CD4-positive, alpha-beta T cell treated with Interleukin-1 beta for 1 hour (primary cell): Measurements from ENCODE around the gene DOCK3.
"Not testable (repeated sequence)": the region's sequence is repeated elsewhere in the genome, so short reads cannot be mapped to it uniquely, and the experiment has no call there.

Source experiments
- DNase-seq, 2 donors: peaks; one replicate each; pipeline ENCODE4 v3.0.0-alpha.2; 2020 to 2022

Gene DOCK3

DNA sequence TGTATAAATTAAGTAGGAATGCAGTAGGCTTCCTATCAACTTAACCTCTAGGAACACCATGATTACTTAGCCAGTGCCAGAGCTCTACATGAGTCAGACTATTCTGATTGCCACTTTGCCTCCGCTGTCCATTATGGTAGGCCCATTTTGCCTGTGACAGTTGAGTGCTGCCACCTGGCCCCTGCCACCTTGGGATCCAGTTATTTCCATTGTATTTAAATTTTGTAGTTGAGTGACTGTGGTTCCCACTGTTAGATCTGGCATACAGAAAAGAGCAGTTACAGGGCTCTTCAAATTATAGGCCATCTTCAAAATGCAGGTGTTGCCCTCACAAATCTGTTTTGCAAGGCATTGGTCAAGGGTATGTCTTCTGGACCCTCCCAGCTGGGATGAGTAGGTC lies 456.9 kb downstream of the DOCK3 start:
- DNase-seq, result not testable (repeated sequence)

DNA sequence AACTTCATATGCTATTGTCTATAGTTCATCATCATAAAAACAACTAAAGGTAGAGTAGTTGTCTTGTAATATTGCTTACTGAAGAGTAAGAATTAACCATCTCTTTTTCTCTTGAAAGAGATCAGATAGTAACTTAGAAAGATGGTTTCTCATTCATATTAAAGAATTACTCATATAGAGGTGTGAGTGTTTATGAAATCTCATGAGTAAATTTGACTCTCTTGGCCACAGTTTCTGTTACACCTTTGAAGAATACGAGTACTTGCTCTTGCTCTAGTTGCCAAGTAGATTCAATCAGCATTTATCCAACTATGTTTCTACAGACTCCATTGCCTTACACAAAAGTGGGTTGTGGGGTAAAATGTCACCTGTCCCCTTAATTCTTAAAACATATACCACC lies 463.0 kb downstream of the DOCK3 start:
- DNase-seq, result no peak

DNA sequence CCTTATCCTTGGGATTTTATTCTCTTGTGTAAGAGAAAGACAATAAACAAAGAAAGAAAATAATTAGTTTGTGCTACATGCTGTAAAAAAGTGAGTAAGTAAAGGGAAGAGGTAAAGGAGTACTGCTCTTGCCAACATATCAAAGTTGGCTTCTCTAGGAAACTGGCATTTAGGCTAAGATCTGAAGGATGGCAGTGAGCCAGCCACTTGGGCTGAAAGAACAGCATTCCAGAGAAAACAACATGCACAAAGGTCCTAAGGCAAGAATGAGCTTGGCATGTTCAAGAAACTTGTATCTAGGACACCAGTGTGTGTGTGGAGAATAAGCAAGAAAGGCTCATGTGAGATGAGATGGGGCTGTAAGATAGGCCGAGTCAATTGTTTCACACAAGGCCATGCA lies 464.9 kb downstream of the DOCK3 start:
- DNase-seq, result no peak

DNA sequence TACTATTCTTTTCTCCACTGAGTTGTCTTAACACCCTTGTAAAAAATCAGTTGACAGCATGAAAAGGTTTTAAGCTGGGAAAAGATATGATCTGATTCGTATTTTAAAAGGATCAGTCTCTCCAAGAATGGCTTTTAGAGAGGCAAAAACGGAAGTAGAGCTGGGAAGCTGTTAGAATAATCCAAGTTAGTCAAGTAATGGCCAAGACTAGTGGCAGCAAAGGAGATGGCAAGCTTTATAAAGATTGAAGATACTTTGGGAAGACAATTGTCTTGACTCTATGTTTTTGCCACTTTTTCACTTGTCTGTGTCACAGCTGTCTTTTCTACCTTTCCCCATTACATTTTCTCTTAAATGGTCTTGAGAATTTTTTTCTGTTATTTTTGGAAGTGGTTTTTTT lies 466.8 kb downstream of the DOCK3 start:
- DNase-seq, result no peak

DNA sequence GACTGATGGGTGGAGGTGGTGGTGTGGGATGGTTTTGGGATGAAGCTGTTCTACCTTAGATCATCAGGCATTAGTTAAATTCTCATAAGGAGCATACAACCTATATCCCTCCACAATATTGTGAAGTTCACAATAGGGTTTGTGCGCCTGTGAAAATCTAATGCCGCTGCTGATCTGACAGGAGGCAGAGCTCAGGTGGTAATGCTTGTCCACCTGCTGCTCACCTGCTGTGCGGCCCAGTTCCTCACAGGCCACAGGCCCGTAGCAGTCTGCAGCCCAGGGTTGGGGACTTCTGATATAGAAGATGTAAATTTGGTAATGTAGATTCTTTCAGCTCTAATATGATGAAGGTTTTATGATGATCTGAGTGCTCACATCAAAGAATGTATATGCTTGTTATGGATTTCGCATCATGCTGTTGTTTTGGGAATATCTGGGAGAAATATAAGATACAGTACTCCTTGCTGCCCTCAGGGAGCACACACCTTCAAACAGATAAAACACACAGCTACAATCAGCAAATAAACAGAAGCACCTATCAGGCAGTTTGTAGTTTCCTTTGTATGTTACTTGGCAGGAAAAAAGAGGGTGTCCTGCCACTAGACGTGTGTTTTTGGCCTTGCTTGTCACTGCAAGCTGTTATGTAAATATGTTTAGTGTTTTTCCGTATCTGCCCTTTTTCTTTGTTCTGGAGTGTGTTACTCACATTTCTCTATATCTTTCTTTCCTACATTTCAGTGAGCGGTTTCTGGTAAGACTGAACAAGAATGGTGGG lies 471.3 kb downstream of the DOCK3 start:
- no peak for DNase-seq

DNA sequence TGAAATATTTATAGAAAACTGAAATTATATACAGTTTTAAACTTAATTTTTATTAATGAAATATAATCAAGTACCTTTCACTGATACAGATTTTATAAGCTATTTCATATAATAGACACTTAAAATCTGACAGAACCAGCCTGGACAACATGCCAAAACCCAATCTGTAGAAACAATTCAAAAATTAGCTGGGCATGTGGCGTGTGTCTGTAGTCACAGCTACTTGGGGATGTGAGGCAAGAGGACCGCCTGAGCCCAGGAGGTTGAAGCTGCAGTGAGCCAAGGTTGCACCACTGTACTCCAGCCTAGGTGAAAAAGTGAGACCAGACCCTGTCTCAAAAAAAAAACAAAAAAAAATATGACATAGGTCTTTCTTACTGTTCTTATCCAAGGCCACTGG lies 472.1 kb downstream of the DOCK3 start:
- no peak for DNase-seq

DNA sequence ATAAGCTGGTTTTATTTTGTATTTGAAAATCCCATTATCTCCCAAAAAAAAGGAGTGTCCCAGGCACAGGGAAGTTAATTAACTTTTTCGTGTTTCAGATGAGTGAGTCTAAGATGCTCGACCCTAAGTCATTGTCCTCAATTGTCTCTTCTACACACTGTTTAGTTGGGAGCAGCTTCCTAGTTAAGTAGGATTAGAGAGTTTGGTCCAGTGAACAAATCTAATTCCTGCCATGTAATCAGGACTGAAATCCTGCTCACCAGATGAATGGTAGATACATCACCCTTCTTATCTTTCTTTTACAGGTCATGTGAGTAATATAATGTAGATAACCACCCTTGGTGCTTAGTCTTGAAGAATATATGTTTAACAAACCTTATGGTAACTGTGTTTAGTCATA lies 481.4 kb downstream of the DOCK3 start:
- DNase-seq, result no peak

DNA sequence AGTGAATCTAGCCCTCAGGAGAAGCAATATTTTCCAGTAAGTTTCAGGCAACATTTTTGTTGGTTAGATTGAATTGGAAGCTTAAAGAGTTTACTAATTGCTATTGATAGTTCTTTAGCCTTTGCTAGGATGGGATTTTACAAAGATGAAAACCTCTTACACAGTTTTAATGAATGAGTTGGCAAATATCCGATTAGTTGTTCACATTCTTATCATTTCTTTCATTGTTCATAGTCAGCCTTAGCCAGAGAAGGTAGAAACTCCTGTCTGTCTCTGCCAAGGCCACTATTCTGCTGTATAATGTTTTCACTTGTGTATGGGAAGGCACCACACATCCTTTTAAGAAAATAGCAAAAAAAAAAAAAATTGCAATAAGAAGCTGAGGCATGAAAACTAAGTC lies 488.3 kb downstream of the DOCK3 start:
- no peak for DNase-seq

DNA sequence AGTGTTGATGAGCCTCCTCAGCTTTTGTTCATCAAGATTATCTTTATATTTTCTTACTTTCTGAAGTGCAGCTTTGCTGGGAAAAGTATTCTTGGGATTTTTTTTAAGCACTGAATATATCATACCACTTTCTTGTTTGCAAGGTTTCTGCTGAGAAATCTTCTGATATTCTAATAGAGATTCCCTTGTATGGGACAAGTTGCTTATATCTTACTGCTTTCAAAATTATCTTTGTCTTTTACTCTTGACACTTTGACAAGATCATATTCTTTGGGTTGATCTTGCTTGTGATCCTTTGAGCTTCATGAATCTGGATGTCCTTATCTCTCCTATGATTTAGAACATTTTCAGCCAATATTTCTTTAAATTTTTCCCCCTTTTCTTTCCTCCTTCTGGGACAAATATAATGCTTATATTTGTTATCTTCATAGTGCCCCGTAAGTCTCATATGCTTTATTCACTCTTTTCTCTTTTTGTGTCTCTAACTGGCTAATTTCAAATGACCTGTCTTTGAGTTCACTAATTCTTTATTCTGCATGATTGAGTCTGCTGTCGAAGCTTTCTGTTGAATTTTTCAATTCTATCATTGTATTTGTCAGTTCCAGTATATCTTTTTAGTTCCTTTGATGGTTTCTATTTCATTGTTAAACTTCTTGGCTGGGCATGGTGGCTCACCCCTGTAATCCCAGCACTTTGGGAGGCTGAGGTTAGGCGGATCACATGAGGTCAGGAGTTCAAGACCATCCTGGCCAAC lies 499.0 kb downstream of the DOCK3 start:
- DNase-seq, result no peak

DNA sequence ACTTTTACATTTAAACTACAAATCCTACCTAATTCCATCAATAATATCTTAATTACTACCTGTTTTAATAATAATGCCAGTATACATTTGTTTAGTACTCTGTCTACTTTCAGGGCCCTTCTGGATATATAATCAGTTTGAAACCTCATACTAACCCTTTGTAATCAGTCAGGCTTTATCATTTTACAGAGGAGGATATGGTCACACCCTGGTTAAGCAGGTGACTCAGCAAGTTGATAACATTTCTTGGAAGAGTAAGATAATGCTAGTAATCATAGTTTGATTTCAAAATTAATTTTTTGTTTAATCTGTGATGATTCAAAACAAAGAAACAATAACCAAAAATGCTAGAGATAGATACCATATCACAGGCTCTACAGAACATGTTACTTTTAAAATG lies 502.2 kb downstream of the DOCK3 start:
- no peak for DNase-seq

DNA sequence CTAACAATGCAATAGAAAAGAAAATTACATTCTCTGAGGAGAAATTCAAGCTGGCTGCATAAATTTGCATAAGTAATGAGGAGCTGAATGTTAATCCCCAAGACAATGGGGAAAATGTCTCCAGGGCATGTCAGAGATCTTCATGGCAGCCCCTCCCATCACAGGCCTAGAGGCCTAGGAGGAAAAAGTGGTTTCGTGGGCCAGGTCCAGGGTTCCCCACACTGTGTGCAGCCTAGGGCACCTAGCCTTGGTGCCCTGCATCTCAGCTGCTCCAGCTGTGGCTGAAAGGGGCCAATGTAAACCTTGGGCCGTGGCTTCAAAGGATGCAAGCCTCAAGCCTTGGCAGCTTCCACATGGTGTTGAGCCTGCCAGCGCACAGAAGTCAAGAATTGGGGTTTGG lies 511.7 kb downstream of the DOCK3 start:
- DNase-seq, result not testable (repeated sequence)

DNA sequence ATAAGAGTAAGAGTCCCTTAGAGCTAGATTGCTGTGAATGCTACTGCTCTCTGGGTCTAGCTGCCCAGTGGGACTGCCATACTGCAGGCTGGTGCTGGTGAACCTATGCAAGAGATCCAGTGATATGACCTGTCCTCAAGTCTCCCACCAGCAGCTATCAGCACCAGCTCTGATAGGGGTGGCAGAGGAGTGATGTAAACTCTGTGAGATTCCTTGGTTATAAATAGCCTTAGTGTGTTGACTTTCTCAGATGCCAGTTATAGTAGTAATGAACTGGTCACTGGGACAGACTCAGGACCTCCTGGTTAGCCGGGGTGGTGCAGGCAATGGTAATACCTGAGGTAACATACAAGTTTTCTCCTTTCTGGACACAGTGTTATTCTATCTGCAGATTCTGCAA lies 515.5 kb downstream of the DOCK3 start:
- no peak for DNase-seq

DNA sequence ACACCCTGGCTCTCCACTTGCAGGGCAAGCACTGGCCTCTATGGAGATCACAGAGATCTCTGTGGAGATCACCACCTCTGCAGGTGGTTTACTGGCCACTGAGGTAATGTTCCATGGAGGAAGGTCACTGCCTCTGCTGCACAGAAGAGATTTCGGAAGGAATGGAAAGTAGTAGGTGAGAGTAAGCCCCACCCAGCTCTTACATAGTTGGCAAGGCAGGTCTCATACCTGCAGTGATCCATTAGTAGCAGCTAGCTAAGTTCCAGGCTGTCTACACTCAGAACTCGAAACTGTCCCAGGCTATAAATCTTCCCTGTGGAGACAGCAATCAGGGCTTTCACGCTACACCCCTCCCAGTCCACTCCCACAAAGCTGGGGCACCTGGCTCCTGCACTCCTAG lies 516.1 kb downstream of the DOCK3 start:
- no peak for DNase-seq

DNA sequence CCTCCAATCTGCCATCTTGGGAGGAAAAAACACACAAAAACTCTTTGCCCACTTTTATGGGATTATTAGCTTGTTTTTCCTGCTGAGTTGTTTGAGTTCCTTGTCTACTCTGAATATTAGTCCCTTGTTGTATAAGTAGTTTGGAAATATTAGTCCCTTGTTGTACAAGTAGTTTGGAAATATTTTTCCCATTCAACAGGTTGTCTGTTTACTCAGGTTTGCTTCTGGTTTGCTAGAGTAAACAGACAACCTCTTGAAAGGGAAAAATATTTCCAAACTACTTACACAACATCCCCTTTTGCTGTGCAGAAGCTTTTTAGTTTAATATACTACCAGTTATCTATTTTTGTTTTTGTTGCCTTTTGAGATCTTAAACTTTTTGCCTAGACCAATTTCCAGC lies 517.0 kb downstream of the DOCK3 start:
- DNase-seq, result no peak

DNA sequence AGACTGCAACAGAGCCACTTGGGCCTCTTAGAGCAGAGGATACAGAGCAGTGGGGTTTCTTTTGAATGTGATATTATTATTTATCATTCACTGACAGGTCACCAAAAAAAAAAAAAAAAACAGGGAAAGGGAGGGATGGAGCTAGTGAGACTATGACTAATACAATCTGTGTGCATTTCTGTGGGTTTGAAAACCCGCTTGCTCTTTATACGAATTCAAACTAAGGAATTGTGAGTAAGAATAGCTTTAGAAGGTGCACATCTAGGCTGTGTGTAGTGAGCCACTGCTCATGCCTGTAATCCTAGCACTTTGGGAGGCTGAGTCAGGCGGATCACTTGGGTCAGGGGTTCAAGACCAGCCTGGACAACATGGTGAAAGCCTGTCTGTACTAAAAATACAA lies 523.8 kb downstream of the DOCK3 start:
- DNase-seq, result no peak

DNA sequence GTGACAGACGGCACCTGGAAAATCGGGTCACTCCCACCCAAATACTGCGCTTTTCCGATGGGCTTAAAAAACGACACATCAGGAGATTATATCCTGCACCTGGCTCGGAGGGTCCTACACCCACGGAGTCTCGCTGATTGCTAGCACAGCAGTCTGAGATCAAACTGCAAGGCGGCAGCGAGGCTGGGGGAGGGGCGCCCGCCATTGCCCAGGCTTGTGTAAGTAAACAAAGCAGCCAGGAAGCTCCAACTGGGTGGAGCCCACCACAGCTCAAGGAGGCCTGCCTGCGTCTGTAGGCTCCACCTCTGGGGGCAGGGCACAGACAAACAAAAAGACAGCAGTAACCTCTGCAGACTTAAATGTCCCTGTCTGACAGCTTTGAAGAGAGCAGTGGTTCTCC lies 524.6 kb downstream of the DOCK3 start:
- DNase-seq, result not testable (repeated sequence)

DNA sequence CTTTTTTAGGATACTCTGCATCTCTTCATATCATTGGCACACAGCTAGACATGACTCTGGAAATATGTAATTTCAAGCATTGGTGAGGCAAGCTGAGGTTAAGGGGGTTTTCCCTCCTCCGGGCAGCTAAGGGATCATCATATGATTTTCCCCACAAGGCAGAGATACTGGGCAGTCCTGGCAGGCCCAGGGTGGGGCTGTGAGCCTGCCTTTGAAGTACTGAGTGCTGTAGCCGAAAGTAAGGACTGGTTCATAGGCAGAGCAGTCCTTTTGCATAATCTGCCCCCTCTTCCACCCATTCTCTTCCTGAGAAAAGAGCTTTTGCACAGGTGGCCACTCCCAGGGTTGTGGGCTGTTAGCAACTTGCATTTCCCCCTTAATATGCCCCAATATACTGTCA lies 541.6 kb downstream of the DOCK3 start:
- DNase-seq, result no peak

DNA sequence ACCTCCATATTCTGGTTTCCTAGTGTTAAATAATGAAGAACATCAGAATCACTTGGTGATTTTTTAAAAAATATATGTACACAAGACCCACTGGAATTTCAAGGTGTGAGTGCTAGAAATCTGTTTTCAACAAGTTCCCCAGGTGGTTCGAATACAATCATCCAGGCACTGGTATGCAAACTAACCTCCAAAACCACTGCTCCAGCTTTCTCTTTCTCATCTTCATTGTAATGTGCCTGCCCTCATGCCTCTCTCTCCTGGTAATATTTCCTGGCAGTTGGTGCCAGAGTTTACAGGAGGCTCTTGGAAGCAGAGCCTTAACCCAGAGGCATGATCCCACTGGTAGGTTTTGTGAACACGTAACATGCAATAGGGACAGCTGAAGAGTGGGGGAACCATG lies 547.2 kb downstream of the DOCK3 start:
- DNase-seq, result no peak

DNA sequence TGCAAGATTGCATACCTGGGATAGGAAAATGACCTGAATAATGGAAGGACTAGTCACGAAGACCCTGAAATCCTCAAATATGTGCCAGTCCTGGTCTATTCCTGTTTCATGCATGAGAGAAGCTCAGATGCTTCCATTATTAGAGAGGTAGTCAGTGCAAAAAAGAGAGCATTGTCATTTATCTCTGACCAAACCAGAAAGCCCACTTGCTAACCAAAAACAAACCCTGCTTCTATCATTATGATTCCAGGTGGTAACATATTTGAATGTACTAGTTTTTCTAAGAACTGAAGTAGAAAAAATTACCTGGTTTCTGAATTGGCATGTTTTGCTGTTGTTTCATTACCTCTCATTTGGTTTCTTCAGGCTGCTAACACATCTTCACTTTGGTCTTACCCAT lies 549.6 kb downstream of the DOCK3 start:
- no peak for DNase-seq

DNA sequence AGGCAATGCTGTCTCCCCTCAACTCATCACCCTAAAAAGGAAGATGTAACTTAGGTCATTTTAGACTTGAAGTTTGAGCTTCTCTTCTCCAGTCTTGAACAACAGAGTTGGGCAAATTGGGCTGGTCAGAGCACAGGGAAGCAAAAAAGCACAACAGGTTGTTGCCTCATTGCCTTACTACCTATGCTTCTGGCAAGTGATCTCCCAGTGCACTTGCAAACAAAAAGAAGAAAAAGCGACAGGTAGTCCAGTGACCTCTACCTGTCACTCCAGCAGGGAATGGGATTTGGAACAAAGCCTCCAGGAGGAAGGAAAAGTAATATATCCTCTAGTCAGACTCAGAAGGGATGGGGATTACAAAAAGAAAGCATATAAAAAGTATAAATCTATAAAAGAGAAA lies 550.1 kb downstream of the DOCK3 start:
- no peak for DNase-seq

DNA sequence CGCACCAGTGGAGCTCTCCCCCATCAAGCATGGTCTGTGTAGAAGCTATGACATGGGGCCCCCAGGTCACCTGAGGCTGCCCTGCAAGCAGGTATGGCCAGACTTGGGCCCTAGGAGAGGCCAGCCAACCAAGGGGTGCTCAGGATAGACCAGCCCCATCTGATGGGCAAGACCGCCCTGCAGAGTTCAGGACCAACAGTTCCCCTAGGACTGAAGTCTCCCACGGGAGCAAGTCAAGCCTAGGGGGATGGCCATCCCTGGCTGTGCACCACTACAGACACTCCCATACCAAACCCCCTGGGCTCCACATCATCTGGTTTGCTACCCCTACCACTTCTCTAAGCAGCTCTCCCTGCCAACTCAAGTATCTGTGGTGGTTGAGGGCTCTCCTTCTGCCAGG lies 568.2 kb downstream of the DOCK3 start:
- no peak for DNase-seq

DNA sequence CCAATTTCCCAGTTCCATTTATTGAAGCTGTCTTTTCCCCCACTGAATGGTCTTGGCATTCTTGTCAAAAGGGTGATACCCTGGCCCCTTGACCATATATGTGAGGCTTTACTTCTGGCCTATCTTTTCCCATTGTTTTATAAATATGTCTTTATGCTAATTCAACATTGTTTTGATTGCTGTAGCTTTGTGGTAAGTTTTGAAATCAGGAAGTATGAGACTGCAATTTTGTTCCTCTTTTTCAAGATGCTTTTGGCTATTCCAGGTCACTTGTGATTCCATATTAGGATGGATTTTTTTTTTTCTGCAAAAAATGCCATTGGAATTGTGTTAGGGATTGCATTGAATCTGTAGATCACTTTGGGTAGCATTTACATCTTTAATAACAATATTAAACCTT lies 569.2 kb downstream of the DOCK3 start:
- no peak for DNase-seq

DNA sequence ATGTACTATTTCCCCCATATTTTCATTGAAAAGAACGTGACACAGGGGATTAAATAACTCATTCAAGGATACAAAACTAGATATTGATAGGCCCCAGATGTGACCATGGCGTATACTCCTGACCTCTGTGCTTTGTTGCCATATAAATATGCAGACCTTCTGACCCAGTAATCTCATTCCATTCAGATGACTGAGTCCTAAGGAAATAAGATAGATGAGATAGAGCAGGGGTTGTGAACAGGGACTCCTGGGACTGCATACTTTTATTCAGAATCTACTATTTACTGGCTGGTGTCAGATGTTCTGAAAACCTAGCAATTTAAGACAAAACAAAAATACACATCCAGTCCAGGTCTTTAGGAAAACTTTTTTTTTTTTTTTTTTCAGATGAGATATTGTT lies 571.1 kb downstream of the DOCK3 start:
- no peak for DNase-seq

DNA sequence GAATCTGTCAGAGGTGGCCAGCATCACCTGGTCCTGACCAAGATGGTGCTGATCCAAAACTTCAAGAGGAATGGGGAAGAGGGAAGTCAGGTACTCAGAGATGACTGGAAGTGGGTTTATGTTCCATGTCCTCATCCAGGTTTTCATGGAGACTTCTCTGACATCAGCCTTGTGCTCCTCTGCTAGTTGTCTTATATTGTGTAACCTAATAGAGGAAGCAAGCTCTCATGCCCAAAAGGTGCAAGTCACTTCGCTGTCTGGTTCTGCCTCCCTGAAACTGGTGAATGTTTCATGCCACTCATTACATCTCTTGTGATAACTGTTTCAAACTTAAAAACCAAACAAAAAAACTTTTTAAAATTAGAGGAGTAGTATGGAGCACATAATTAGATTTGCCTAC lies 583.1 kb downstream of the DOCK3 start:
- peak in 1 of 2 donors; percentile 31 for DNase-seq

DNA sequence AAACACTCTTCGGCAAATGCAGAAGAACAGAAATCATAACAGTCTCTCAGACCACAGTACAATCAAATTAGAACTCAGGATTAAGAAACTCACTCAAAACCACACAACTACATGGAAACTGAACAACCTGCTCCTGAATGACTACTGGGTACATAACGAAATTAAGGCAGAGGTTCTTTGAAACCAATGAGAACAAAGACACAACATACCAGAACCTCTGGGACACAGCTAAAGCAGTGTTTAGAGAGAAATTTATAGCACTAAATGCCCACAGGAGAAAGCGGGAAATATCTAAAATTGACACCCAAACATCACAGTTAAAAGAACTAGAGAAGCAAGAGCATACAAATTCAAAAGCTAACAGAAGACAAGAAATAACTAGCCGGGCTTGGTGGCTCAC lies 589.4 kb downstream of the DOCK3 start:
- not testable (repeated sequence) for DNase-seq
